Measurements from ENCODE around the gene BRI3. TPM values are rescaled to one million over a fixed set of nuclear protein-coding genes. Genes with fewer than 3 reads are reported as not detected.
"Not testable (repeated sequence)": the region's sequence is repeated elsewhere in the genome, so short reads cannot be mapped to it uniquely, and the experiment has no call there.

Gene BRI3
- polyA plus RNA-seq, 6 donors from 2014 or later: 12.1 to 21.6 (median 17.2) TPM

DNA sequence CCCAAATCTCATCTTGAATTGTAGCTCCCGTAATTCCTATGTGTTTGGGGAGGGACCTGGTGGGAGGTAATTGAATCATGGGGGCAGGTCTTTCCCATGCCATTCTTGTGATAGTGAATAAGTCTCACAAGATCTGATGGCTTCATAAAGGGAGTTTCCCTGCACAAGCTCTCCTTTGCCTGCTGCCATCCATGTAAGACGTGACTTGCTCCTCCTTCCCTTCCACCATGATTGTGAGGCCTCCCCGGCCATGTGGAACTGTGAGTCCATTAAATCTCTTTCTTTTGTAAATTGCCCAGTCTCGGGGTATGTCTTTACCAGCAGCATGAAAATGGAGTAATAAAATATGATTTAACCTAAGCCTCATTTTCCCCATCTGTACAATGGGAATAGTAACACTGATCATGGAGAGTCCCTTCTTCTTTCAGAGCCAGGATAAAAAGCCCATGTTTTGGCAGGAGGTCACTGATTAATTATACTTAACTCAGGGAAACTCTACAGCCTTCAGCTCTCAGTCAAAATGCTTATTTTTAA lies 34.6 kb downstream of the BRI3 start:
- Mint-ChIP-seq H3K4me1 (peaks cover 22 to 59% (median 36%) of the 10 kb centered on the region in 3 donors), H3K27ac (peak overlapping the region in 5 of 6 donors; percentile 67 to 93 (median 89)), H3K36me3 (peaks cover 0 to 17% of the 10 kb centered on the region in 2 donors), H3K4me3 (peak overlapping the region in 7 of 8 donors; percentile 14 to 71 (median 62)), H3K27me3 (peaks cover 30 to 38% (median 35%) of the 10 kb centered on the region in 3 donors)
- not testable (repeated sequence) for ATAC-seq (ENCODE audit: low read depth in 2 of 2); DNase-seq; H3K9me3 Mint-ChIP-seq

DNA sequence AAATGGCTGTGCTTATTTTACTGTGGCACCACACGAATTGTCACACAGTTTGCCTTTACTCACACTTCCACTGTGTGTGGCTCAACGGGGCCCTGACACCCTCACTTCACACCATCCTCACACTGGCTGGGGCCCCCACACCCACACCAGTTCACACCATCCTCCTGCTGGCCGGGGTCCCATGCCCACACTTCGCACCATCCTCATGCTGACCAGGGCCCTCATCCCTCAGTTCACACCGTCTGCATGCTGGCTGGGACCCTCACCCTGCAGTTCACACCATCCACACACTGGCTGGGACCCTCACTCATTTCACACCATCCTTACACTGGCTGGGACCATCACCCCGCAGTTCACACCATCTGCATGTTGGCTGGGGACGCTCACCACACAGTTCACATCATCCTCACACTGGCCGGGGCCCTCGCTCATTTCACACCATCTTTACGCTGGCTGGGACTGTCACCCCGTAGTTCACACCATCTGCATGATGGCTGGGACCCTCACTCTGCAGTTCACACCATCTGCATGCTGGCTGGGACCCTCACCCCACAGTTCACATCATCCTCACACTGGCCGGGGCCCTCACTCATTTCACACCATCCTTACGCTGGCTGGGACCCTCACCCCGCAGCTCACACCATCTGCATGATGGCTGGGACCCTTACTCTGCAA lies 36.0 kb downstream of the BRI3 start:
- peak overlapping the region in 2 of 8 donors; percentile 55 to 86 for H3K4me3 Mint-ChIP-seq
- H3K27ac Mint-ChIP-seq: peak overlapping the region in 5 of 6 donors; percentile 41 to 81 (median 54)
- peaks cover 22 to 52% (median 36%) of the 10 kb centered on the region in 3 donors for H3K4me1 Mint-ChIP-seq
- H3K27me3 Mint-ChIP-seq: peaks cover 22 to 38% (median 35%) of the 10 kb centered on the region in 3 donors
- peaks cover 0 to 5% (median 2%) of the 10 kb centered on the region in 7 donors for H3K9me3 Mint-ChIP-seq
- ATAC-seq (ENCODE audit: low read depth in 2 of 2): no peak
- DNase-seq: no peak
- H3K36me3 Mint-ChIP-seq: peaks cover 0 to 17% of the 10 kb centered on the region in 2 donors

DNA sequence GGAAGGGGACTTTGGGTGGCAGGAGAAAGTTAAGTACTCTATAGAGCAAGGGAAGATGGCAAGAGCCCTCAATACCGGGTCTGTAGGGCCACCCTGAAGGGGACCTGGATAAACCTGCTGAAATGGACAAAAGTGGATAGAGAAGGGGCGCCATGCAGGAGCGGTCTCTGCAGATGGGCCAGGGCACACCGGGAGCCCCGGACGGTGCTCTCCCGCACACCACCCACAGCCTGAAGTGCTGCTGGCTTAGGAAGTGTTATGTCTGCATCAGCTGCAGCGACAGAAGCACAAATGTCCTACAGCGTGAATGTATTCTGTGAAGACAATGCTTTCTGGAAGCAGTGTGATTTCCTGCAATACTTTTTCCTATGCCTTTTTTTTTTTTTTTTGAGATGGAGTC lies 37.7 kb downstream of the BRI3 start:
- ATAC-seq (ENCODE audit: low read depth in 2 of 2) (no peak), DNase-seq (no peak)
- Mint-ChIP-seq H3K27me3 (peaks cover 33 to 51% (median 50%) of the 10 kb centered on the region in 3 donors), H3K36me3 (peaks cover 0 to 17% of the 10 kb centered on the region in 2 donors), H3K4me3 (no peak overlapping the region), H3K4me1 (peaks cover 21 to 39% (median 26%) of the 10 kb centered on the region in 3 donors), H3K9me3 (peaks cover 0 to 5% (median 2%) of the 10 kb centered on the region in 7 donors), H3K27ac (no peak overlapping the region)

DNA sequence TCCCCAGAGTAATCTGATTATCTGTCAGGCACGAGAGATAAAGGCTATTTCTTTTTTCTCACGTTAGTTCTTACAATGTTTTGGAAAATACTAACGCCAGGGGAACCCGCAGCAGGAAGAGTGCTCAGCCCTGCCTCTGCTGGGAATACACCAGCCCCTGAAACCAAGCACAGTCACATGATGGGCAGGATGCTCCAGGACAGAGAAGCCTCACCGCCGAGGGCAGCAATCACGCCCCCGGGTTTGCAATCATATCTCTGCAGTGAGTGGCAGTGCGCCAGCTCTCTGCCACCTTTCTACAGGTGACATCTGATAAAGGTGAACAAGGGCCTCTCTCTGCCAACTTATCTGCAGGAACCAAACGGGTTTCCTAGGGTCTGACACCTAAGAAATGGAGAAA lies 39.8 kb downstream of the BRI3 start:
- peaks cover 36 to 46% (median 46%) of the 10 kb centered on the region in 3 donors for H3K27me3 Mint-ChIP-seq
- H3K4me3 Mint-ChIP-seq: no peak overlapping the region
- peaks cover 0 to 4% (median 0%) of the 10 kb centered on the region in 7 donors for H3K9me3 Mint-ChIP-seq
- DNase-seq (no peak), ATAC-seq (ENCODE audit: low read depth in 2 of 2) (no peak)
- no peak overlapping the region for H3K27ac Mint-ChIP-seq
- peaks cover 4 to 22% (median 8%) of the 10 kb centered on the region in 3 donors for H3K4me1 Mint-ChIP-seq
- H3K36me3 Mint-ChIP-seq: peaks cover 0 to 17% of the 10 kb centered on the region in 2 donors

DNA sequence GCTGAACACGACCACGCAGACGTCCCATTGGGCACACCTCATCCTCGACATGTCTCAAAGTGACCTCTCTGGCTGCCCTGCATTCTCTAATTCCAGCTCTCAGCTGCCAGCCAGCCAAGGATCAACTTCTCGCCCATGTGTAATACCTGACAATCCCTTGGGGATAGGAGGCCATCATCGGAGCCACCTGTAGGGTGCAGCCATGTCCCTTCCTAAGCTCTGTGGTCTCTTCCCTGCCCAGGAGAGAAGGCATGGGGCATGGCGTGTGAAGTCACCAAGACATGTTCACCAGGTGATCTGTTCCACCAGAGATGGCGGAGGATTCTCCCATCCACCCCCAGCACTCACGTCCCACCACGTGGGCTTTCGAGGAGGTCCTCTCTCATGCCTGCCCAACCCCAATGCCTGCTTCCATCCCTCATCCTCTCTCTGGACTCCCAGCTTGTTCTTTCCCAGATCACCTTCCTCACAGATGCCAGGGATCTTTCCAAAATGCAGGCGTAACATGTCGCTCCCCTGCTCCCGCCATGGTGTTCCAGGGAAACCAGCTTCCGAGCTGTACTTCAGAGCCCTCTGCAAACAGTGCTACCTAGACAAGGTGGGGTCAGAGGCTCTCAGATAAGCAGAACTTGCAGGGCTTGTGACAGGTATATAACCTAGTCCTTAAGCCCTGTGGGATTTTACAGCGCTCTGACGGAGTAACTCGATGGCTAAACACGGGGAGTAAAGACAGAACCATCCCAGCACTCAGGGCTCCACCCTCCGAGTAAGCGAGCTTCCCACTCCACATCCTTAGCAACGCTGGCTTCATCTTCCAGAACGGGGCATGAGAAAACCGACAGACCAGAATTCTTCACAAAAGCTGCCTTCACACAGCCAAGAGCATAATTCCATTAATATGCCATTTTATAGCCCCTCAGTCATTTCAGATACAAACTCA lies 41.1 kb downstream of the BRI3 start:
- Mint-ChIP-seq H3K36me3 (peaks cover 0 to 7% of the 10 kb centered on the region in 2 donors), H3K9me3 (peaks cover 0 to 1% (median 0%) of the 10 kb centered on the region in 7 donors), H3K4me1 (peaks cover 0 to 12% (median under 1%) of the 10 kb centered on the region in 3 donors), H3K27me3 (peaks cover 33 to 40% (median 39%) of the 10 kb centered on the region in 3 donors), H3K27ac (peak overlapping the region in 1 of 6 donors; percentile 72), H3K4me3 (no peak overlapping the region)
- no peak for ATAC-seq (ENCODE audit: low read depth in 2 of 2)
- DNase-seq: no peak

DNA sequence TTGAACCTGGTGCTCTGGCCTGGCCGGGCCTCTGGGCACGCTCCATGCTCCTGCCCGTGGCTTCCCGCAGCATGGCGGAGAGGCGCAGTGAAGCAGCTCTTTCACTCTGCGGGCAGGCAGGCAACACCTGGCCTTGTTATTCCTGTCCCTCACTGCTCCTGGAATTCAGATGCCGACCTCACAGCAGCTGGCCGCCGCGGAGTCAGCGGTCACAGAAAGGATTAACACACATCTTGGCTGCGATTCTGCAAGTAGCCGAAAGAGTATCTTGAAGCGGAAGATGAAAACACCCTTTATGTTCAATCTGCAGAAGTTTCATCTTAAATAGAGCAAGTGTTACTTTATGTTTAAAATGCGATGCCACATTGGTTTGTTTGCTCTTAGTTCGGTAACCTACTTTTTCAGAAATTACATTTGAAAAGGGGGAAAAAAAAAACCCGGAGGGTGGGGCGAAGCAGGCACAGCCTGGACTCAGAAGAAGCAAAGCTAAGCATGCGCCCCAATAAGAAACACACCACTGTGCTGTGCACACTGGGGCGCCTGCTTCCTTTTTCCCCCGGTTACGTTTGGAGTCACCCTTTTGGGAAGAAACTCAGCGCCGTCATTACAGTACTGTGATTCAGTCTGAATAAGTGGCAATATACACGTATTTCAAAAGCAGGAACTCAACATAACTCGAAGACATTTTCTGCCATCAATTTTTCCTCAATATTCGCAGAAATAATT lies 42.3 kb downstream of the BRI3 start:
- Mint-ChIP-seq H3K27ac (peak overlapping the region in 3 of 6 donors; percentile 34 to 63 (median 54)), H3K9me3 (no peaks in the 10 kb centered on the region), H3K27me3 (peaks cover 26 to 35% (median 31%) of the 10 kb centered on the region in 3 donors), H3K4me1 (peaks cover 0 to 6% (median 0%) of the 10 kb centered on the region in 3 donors), H3K4me3 (peak overlapping the region in 4 of 8 donors; percentile 23 to 73 (median 64)), H3K36me3 (no peaks in the 10 kb centered on the region)
- ATAC-seq (ENCODE audit: low read depth in 2 of 2) (no peak), DNase-seq (no peak)

DNA sequence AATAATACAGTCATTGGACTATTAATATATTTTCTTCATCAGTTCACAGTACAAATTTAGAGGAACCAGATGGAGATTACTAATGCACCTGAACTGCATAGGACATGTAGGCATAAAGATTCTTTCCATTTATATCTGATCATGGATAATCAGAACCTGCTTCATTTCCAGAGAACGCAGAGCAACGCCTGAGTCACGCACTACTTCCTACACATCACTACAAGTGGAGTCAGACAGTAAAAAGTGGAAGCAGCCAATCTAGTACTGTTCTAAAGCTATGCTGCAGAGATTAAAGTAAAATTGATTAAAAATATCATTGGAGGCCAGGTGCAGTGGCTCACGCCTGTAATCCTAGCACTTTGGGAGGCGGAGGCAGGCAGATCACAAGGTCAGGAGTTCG lies 43.3 kb downstream of the BRI3 start:
- Mint-ChIP-seq H3K4me3 (no peak overlapping the region), H3K27me3 (peaks cover 27 to 43% (median 31%) of the 10 kb centered on the region in 3 donors), H3K9me3 (no peaks in the 10 kb centered on the region), H3K27ac (no peak overlapping the region), H3K36me3 (peaks cover 0 to 1% of the 10 kb centered on the region in 2 donors), H3K4me1 (peaks cover 0 to 10% (median 0%) of the 10 kb centered on the region in 3 donors)
- DNase-seq (no peak), ATAC-seq (ENCODE audit: low read depth in 2 of 2) (no peak)

DNA sequence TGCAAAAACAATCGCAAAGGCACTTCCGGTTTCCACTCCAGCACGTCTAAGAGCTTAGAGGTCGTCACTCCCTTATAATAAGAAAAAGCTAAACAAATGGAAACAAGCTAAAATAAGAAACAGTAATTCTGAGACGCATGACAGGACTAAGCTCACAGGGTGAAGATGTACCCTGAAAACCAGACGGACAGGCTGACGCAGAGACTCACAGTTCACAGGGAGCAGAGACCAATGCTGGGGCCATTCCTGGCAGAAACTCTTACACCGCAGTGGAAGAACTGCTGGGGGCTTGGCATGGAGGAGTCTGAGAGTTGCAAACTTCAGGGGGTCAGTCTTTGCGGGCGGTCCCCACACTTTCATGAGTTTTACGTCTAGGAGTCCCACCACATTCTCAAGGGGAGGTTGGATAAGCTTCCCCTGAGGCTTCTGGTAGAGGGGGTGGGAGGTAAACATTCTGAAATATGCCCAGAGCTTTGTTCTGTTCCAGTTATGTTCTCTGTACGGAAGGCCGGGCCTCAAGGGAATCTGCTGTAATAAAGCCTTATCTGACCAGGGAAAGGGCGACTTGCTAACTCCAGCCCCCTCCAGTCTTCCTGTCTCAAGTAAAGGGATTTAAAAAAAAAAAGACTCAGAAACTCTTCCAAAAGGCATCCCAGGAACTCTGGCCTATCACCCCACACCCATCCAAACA lies 47.8 kb downstream of the BRI3 start:
- Mint-ChIP-seq H3K36me3 (peaks cover 5 to 15% of the 10 kb centered on the region in 2 donors), H3K4me3 (no peak overlapping the region), H3K27me3 (peaks cover 8 to 29% (median 24%) of the 10 kb centered on the region in 3 donors), H3K4me1 (peaks cover 0 to 10% (median 0%) of the 10 kb centered on the region in 3 donors), H3K9me3 (peaks cover 0 to 7% (median 0%) of the 10 kb centered on the region in 7 donors), H3K27ac (peak overlapping the region in 1 of 6 donors; percentile 53)
- peak in 1 of 2 donors; percentile 21 for ATAC-seq (ENCODE audit: low read depth in 2 of 2)
- DNase-seq: no peak

DNA sequence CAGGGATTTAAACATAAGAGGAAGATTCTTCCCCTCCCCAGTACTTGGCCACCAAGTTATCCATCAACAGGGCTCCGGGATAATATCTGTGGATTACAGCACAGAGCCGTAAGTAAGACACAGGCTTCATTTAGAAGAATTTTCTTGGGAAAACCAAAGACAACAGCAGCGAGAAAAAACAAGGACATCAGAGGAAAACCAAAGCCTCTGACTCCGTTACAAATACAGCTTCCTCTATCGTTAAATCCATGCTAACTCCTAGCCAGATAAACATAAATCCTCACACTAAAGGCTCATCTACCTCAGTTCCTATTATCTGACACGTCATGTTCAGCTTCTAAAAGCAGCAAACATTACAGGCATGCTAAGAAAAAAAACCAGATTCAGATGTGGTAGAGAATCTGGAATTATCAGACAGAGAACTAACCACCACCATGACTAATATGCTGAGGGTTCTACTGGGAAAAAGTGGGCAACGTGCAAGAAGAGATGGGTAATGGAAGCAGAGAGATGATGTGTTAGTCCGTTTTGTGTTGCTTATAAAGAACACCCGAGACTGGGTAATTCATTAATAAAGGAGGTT lies 48.4 kb downstream of the BRI3 start:
- Mint-ChIP-seq H3K4me3 (no peak overlapping the region), H3K9me3 (peaks cover 0 to 7% (median 0%) of the 10 kb centered on the region in 7 donors), H3K27me3 (peaks cover 10 to 29% (median 24%) of the 10 kb centered on the region in 3 donors), H3K27ac (peak overlapping the region in 1 of 6 donors; percentile 53), H3K4me1 (peaks cover 0 to 10% (median 0%) of the 10 kb centered on the region in 3 donors), H3K36me3 (peaks cover 5 to 15% of the 10 kb centered on the region in 2 donors)
- ATAC-seq (ENCODE audit: low read depth in 2 of 2): no peak
- no peak for DNase-seq

DNA sequence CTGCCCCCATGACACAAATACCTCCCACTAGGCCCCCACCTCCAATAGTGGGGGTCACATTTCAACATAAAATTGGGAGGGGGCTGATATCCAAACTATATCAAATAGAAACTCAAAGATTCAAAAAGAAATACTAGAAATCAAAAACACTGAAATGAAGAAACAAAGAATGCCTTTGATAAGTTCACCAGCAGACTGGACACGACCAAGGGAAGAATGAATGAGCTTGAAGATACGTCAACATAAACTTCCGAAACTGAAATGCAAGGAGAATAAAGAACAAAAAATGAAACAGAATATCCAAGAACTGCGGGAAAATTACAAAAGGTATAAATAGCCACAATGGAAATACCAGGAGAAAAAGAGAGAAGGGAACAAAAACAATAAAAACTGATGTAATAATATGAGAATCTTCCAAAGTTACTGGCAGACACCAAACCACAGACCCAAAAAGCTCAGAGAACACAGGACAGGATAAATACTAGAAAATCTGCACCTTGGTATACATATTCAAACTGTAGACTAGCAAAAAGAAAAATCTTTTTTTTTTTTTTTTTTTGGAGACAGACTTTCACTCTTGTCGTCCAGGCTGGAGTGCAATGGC lies 49.5 kb downstream of the BRI3 start:
- Mint-ChIP-seq H3K36me3 (peaks cover 5 to 15% of the 10 kb centered on the region in 2 donors), H3K4me3 (no peak overlapping the region), H3K4me1 (peaks cover 0 to 10% (median 0%) of the 10 kb centered on the region in 3 donors), H3K27ac (peak overlapping the region in 1 of 6 donors; percentile 34), H3K9me3 (peaks cover 0 to 7% (median 0%) of the 10 kb centered on the region in 7 donors), H3K27me3 (peaks cover 16 to 34% (median 23%) of the 10 kb centered on the region in 3 donors)
- ATAC-seq (ENCODE audit: low read depth in 2 of 2) (no peak), DNase-seq (no peak)

DNA sequence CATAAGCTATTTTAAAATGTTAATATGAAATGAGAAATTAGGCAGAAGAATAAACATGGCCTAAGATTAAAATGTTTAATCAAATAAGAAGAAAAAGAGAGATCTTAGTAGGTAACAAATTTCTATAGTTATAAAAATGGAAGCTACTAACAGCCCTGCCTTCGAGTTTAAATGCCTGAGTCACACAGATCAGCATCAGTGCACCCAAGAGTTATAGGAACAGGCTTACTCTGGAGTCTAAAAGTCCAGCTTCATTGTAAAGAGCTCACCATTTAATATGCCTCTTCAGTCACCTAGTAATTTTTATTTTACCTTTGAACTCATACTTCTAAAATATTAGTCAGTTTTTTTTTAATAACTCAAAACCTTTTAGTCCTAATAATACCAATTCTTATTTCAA lies 52.6 kb downstream of the BRI3 start:
- H3K36me3 Mint-ChIP-seq: peaks cover 5 to 15% of the 10 kb centered on the region in 2 donors
- no peak overlapping the region for H3K27ac Mint-ChIP-seq
- H3K4me3 Mint-ChIP-seq: no peak overlapping the region
- DNase-seq: no peak
- peaks cover 0 to 12% (median 4%) of the 10 kb centered on the region in 7 donors for H3K9me3 Mint-ChIP-seq
- H3K4me1 Mint-ChIP-seq: peaks cover 0 to under 1% (median 0%) of the 10 kb centered on the region in 3 donors
- H3K27me3 Mint-ChIP-seq: peaks cover 8 to 19% (median 12%) of the 10 kb centered on the region in 3 donors
- ATAC-seq (ENCODE audit: low read depth in 2 of 2): no peak

All from naive B cell (primary cell).